ENCODE data around the gene TOPBP1.
"Not testable (repeated sequence)": the region's sequence is repeated elsewhere in the genome, so short reads cannot be mapped to it uniquely, and the experiment has no call there.

Gene TOPBP1

DNA sequence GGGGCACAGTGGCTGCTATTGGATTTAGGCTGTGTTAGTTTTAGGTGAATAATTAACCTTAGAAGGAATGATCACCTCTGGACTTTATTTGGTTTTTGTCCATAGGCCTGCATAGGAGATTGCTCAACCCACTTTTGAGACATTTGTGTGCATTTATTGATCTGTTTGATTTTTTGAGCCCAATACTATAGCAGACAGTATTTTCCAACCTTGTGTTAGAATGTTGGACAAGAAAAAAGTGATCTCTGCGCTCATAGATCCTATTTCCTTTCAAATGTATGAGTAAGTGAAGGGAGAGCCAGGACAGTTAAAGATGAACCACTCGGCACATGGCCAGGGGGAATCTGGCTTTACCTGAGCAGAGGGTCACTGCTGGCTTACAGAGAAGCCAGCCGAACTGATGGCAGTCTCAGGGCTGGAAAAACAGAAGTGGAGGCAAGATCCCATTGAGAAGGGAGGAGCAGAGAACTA is 8.8 kb upstream of the TOPBP1 start:
- H3K27ac ChIP-seq (ENCODE audit: low read length) = no peak overlapping the region
- H3K36me3 ChIP-seq (ENCODE audit: control insufficient read depth in 1 of 2, insufficient read depth in 2 of 2, low read length in 2 of 2) = no peaks in the 10 kb centered on the region
- no peak overlapping the region for H3K4me3 ChIP-seq (ENCODE audit: low read depth in 1 of 2, low read length in 2 of 2)
- no peaks in the 10 kb centered on the region for H3K9me3 ChIP-seq (ENCODE audit: control insufficient read depth in 1 of 2, low read length in 2 of 2)
- H3K27me3 ChIP-seq (ENCODE audit: low read depth, low read length) = peaks cover 18% of the 10 kb centered on the region
- H3K4me1 ChIP-seq (ENCODE audit: control insufficient read depth in 1 of 2, insufficient read depth in 2 of 2, low read length in 2 of 2) = peaks cover 0 to 9% of the 10 kb centered on the region in 2 donors

DNA sequence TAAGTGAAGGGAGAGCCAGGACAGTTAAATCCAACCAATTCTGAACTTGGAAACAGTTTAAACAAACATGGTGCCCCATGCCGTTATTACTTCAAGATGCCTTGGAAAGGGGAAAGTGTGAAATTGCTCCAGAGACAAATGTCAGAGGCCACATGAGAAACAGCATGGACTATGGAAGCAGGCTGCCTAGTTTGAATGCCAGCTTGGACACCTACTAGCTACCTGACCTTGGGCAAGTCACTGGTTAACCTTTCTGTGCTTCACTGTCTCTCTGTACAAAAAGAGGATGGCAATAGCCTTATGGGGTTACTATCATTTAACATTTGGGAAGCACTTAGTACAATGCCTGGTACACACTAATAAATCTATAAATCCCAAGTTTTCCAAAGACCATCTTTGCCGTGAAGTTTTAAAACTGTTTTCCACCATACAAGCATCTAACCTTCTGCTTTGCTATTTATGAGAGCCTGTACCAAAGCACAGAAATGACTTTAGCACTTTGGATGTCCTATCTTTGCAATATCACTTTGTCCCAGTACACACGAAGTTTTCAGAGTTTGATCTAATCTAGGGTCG is 8.3 kb upstream of the TOPBP1 start:
- Histone ChIP-seq H3K4me3 (ENCODE audit: low read depth in 1 of 2, low read length in 2 of 2) (no peak overlapping the region), H3K36me3 (ENCODE audit: control insufficient read depth in 1 of 2, insufficient read depth in 2 of 2, low read length in 2 of 2) (no peaks in the 10 kb centered on the region), H3K4me1 (ENCODE audit: control insufficient read depth in 1 of 2, insufficient read depth in 2 of 2, low read length in 2 of 2) (peaks cover 0 to 7% of the 10 kb centered on the region in 2 donors), H3K9me3 (ENCODE audit: control insufficient read depth in 1 of 2, low read length in 2 of 2) (no peaks in the 10 kb centered on the region), H3K27ac (ENCODE audit: low read length) (no peak overlapping the region), H3K27me3 (ENCODE audit: low read depth, low read length) (peaks cover 18% of the 10 kb centered on the region)

DNA sequence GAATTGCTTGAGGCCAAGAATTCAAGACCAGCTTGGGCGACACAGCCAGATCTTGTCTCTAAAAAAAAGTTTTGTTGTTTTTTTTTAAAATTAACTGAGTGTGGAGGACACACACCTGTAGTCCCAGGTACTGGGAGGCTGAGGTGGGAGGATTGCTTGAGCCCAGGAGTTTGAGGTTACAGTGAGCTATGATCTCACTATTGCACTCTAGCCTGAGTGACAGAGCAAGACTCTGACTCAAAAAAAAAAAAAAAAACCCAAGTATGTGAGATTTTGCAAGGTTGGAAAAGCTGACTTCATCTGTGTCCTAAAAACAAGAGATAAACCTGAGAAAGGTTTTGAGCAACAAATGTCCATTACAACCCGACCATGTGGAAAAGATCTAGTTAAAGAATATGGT is 5.4 kb upstream of the TOPBP1 start:
- no peaks in the 10 kb centered on the region for H3K36me3 ChIP-seq (ENCODE audit: control insufficient read depth in 1 of 2, insufficient read depth in 2 of 2, low read length in 2 of 2)
- no peaks in the 10 kb centered on the region for H3K27me3 ChIP-seq (ENCODE audit: low read depth, low read length)
- H3K4me3 ChIP-seq (ENCODE audit: low read depth in 1 of 2, low read length in 2 of 2) = no peak overlapping the region
- H3K4me1 ChIP-seq (ENCODE audit: control insufficient read depth in 1 of 2, insufficient read depth in 2 of 2, low read length in 2 of 2) = peaks cover 0 to 17% of the 10 kb centered on the region in 2 donors
- no peaks in the 10 kb centered on the region for H3K9me3 ChIP-seq (ENCODE audit: control insufficient read depth in 1 of 2, low read length in 2 of 2)
- H3K27ac ChIP-seq (ENCODE audit: low read length) = no peak overlapping the region

DNA sequence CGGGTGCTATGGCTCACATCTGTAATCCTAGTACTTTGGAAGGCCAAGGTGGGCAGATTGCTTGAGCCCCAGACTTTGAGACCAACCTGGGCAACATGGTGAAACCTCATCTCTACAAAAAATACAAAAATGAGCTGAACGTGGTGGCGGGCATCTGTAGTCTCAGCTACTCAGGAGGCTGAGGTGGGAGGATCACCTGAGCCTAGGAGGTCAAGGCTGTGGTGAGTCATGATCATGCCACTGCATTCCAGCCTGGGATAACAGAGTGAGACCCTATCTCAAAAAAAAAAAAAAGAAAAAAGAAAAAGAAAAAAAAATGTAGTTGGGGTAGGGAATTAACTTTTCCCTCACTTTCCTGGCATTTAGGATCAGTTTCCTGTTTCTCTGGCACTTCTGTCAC is 3.4 kb upstream of the TOPBP1 start:
- not testable (repeated sequence) for H3K27ac ChIP-seq (ENCODE audit: low read length); H3K4me3 ChIP-seq (ENCODE audit: low read depth in 1 of 2, low read length in 2 of 2); H3K27me3 ChIP-seq (ENCODE audit: low read depth, low read length); H3K9me3 ChIP-seq (ENCODE audit: control insufficient read depth in 1 of 2, low read length in 2 of 2); H3K36me3 ChIP-seq (ENCODE audit: control insufficient read depth in 1 of 2, insufficient read depth in 2 of 2, low read length in 2 of 2)
- H3K4me1 ChIP-seq (ENCODE audit: control insufficient read depth in 1 of 2, insufficient read depth in 2 of 2, low read length in 2 of 2) = peaks cover 0 to 22% of the 10 kb centered on the region in 2 donors

DNA sequence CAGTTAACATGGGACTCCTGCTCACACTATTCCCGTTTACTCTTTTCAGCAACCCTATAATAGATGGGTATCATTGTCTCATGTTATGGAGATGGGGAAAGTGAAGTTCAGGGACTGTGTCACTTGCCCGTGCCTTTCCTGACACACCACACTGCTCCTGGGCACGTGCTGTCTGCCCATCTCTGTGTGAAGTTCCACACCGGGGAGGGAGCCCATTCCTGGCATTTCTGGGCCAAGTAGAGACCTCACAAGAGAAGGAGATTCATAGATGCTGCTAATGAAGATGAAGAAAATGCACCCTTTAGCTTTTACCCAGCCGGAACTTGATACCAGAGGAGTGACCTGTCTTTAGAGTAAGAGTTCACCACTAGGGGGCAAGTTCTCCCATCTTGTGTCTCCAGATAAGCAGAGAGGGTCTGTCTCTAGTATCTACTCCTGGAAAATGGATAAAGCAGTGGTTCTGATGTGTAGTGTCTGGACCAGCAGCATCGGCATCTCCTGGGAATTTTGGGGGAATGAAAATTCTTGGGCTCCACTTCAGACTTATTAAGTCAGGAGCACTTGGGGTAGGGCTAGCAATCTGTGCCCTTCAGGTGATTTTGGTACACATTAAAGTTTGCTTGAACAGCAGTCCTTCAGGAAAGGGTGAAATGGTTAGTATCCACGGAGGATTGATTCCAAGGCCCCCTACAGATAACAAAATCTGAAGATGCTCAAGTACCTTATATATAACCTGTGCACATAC is 2.0 kb upstream of the TOPBP1 start:
- H3K4me3 ChIP-seq (ENCODE audit: low read depth in 1 of 2, low read length in 2 of 2) = no peak overlapping the region
- no peaks in the 10 kb centered on the region for H3K27me3 ChIP-seq (ENCODE audit: low read depth, low read length)
- H3K36me3 ChIP-seq (ENCODE audit: control insufficient read depth in 1 of 2, insufficient read depth in 2 of 2, low read length in 2 of 2) = peaks cover 2 to 7% of the 10 kb centered on the region in 2 donors
- no peak overlapping the region for H3K27ac ChIP-seq (ENCODE audit: low read length)
- H3K4me1 ChIP-seq (ENCODE audit: control insufficient read depth in 1 of 2, insufficient read depth in 2 of 2, low read length in 2 of 2) = peaks cover 0 to 22% of the 10 kb centered on the region in 2 donors
- no peaks in the 10 kb centered on the region for H3K9me3 ChIP-seq (ENCODE audit: control insufficient read depth in 1 of 2, low read length in 2 of 2)

DNA sequence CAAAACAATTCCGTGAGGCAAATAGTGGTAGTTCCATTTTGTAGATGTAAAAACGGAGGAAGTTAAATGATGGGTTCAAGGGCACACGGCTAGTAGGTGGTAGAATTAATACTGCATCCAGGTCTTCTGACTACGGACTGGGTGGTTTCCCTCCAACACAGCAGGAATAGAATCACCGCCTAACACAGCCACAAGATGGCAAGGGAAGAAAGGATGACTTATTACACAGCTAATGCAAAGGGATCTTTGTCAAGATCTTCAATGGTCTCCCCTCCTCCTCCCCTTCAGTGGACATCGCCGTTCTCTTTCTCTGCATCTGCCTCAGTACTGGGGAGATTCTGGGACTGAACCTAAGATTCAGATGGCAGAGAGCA is 524 bp upstream of the TOPBP1 start:
- no peaks in the 10 kb centered on the region for H3K9me3 ChIP-seq (ENCODE audit: control insufficient read depth in 1 of 2, low read length in 2 of 2)
- peaks cover 3 to 17% of the 10 kb centered on the region in 2 donors for H3K36me3 ChIP-seq (ENCODE audit: control insufficient read depth in 1 of 2, insufficient read depth in 2 of 2, low read length in 2 of 2)
- H3K4me1 ChIP-seq (ENCODE audit: control insufficient read depth in 1 of 2, insufficient read depth in 2 of 2, low read length in 2 of 2) = peaks cover 0 to 22% of the 10 kb centered on the region in 2 donors
- H3K27me3 ChIP-seq (ENCODE audit: low read depth, low read length) = no peaks in the 10 kb centered on the region
- peak overlapping the region; percentile 74 for H3K27ac ChIP-seq (ENCODE audit: low read length)
- H3K4me3 ChIP-seq (ENCODE audit: low read depth in 1 of 2, low read length in 2 of 2) = peak overlapping the region; percentile 84 to 97

DNA sequence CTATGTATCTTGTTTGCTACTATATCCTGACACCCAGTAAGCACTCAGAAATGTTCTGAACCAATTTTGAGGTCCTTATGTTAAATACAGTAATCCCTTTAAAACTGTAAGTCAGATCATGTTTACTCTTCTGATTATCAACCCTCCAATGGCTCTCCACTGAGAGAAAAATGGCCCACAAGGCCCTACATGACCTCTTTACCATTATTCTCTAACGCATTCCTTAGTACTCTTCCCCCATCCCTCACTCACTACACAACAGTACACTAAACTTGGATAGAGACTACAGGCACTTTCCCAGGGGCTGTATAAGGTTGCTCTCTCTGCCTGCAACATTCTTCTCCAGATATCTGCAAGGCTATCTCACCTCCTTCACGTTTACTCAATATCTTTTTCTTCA is 1.9 kb downstream of the TOPBP1 start:
- Histone ChIP-seq H3K27ac (ENCODE audit: low read length) (no peak overlapping the region), H3K4me1 (ENCODE audit: control insufficient read depth in 1 of 2, insufficient read depth in 2 of 2, low read length in 2 of 2) (peaks cover 0 to 22% of the 10 kb centered on the region in 2 donors), H3K4me3 (ENCODE audit: low read depth in 1 of 2, low read length in 2 of 2) (no peak overlapping the region), H3K36me3 (ENCODE audit: control insufficient read depth in 1 of 2, insufficient read depth in 2 of 2, low read length in 2 of 2) (peaks cover 3 to 28% of the 10 kb centered on the region in 2 donors), H3K27me3 (ENCODE audit: low read depth, low read length) (no peaks in the 10 kb centered on the region), H3K9me3 (ENCODE audit: control insufficient read depth in 1 of 2, low read length in 2 of 2) (no peaks in the 10 kb centered on the region)

DNA sequence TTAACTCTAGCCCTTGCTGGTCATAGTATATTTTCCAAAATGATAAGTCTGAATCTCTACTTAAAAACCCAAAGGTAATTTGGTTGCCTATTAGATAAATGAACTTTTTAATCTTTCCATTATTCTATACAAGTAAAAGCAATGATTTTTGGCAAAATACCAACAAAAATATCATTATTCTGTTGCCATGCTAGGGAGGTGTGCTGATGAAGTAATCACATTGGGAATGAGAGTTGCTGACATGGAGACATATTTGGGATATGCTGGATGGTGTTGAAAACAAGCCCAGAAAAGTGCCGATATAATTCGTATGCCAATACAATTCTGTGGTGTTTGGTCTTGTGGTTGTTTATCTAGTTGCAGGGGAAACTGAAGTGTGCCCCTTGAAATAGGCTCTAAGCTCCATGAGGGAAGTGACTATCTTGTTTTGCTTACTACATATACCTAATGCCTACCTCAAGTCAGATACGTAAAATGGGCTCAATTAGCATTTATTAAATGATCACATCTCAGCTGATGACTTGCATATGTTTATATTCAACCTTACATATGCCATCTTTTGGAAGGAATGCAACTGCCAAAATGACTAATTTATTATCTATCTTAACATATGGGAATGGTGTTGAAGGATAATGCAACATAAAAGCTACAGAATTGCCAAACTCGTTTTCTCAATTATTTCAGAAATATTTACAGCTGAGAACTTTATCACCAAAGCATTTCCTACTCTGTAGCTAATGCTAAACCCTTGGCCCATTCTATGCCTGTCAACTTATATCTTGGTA is 5.8 kb downstream of the TOPBP1 start:
- Histone ChIP-seq H3K4me3 (ENCODE audit: low read depth in 1 of 2, low read length in 2 of 2) (no peak overlapping the region), H3K9me3 (ENCODE audit: control insufficient read depth in 1 of 2, low read length in 2 of 2) (no peaks in the 10 kb centered on the region), H3K4me1 (ENCODE audit: control insufficient read depth in 1 of 2, insufficient read depth in 2 of 2, low read length in 2 of 2) (peaks cover 0 to 2% of the 10 kb centered on the region in 2 donors), H3K27me3 (ENCODE audit: low read depth, low read length) (no peaks in the 10 kb centered on the region), H3K36me3 (ENCODE audit: control insufficient read depth in 1 of 2, insufficient read depth in 2 of 2, low read length in 2 of 2) (peaks cover 19 to 57% of the 10 kb centered on the region in 2 donors), H3K27ac (ENCODE audit: low read length) (no peak overlapping the region)

DNA sequence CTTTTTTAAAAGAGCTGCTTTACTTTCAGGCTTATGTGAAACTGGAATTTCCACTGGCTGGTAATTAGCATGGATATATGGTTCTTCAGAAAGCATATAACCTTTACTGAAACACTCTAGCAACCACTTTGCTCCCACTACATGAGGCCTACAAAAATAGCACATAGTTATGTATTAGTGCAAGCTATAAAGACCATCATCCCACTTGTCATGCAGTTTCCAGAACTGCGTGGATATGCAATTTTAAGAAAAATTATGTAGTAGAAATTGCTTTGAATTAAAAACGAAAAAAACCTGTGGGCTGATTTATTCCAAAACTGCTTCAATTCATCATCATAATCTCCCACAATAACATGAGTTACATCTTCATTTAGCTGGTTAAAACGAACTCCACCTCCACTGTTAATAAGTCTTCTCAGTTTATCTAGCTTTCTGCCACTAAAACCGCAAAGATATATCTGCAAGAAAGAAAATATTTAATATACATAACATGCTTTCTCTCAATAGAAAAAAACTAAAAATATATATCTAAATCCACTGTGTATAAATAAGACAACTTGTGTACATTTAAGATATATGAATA is 12.2 kb downstream of the TOPBP1 start:
- no peak overlapping the region for H3K27ac ChIP-seq (ENCODE audit: low read length)
- no peaks in the 10 kb centered on the region for H3K9me3 ChIP-seq (ENCODE audit: control insufficient read depth in 1 of 2, low read length in 2 of 2)
- no peaks in the 10 kb centered on the region for H3K27me3 ChIP-seq (ENCODE audit: low read depth, low read length)
- no peaks in the 10 kb centered on the region for H3K4me1 ChIP-seq (ENCODE audit: control insufficient read depth in 1 of 2, insufficient read depth in 2 of 2, low read length in 2 of 2)
- no peak overlapping the region for H3K4me3 ChIP-seq (ENCODE audit: low read depth in 1 of 2, low read length in 2 of 2)
- H3K36me3 ChIP-seq (ENCODE audit: control insufficient read depth in 1 of 2, insufficient read depth in 2 of 2, low read length in 2 of 2) = peaks cover 30 to 53% of the 10 kb centered on the region in 2 donors

DNA sequence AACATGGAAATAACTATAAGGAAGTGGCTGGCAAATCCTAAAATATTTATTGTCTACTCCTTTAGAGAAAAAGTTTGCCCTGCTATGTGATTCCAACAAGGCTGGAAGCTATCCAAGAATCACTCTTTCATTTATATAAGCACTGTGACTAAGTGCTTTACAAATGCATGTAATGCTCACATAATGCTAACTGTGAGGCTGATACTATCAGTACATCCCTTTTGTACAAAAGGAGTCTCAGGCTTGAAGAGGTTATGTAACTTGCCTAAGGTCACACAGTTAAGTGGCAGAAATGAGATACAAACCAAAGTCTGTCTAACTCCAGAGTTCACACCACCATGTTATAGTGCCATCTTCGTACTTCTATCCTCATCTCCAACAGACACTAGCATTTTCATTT is 17.0 kb downstream of the TOPBP1 start:
- Histone ChIP-seq H3K9me3 (ENCODE audit: control insufficient read depth in 1 of 2, low read length in 2 of 2) (no peaks in the 10 kb centered on the region), H3K27me3 (ENCODE audit: low read depth, low read length) (no peaks in the 10 kb centered on the region), H3K36me3 (ENCODE audit: control insufficient read depth in 1 of 2, insufficient read depth in 2 of 2, low read length in 2 of 2) (peaks cover 31 to 55% of the 10 kb centered on the region in 2 donors), H3K4me3 (ENCODE audit: low read depth in 1 of 2, low read length in 2 of 2) (no peak overlapping the region), H3K27ac (ENCODE audit: low read length) (no peak overlapping the region), H3K4me1 (ENCODE audit: control insufficient read depth in 1 of 2, insufficient read depth in 2 of 2, low read length in 2 of 2) (no peaks in the 10 kb centered on the region)

DNA sequence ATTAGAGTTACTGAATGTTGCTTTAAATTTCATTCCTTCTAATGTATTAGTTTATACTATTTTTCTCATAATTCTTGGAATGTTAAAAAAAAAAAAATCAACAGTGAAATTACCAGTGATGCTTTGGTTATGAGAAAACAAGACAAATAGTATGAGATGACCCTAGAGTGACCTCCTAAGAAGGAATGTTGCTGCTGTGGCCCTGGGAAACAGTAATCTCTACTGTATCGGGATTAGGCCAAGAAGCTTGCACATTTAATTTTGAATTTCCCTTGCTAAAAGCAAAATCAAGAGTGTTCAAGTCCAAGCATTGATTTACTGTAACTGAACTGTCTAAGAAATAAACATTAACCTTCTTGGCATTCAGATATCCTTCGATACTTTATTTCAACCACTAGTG is 18.1 kb downstream of the TOPBP1 start:
- no peaks in the 10 kb centered on the region for H3K27me3 ChIP-seq (ENCODE audit: low read depth, low read length)
- H3K4me3 ChIP-seq (ENCODE audit: low read depth in 1 of 2, low read length in 2 of 2) = no peak overlapping the region
- H3K9me3 ChIP-seq (ENCODE audit: control insufficient read depth in 1 of 2, low read length in 2 of 2) = no peaks in the 10 kb centered on the region
- peaks cover 28 to 53% of the 10 kb centered on the region in 2 donors for H3K36me3 ChIP-seq (ENCODE audit: control insufficient read depth in 1 of 2, insufficient read depth in 2 of 2, low read length in 2 of 2)
- H3K4me1 ChIP-seq (ENCODE audit: control insufficient read depth in 1 of 2, insufficient read depth in 2 of 2, low read length in 2 of 2) = no peaks in the 10 kb centered on the region
- H3K27ac ChIP-seq (ENCODE audit: low read length) = no peak overlapping the region

Measured in muscle layer of duodenum (tissue), 2 donors.